HepG2 (cell line): ENCODE results near the gene PRSS21. TPM values are rescaled to one million over a fixed set of nuclear protein-coding genes. Genes with fewer than 3 reads are reported as not detected.

Experiments used
- ATAC-seq: fragments of 200-7000 bp; cut with Tn5 transposase; 3 replicates; pipeline ENCODE4 v1.9.1; 2020; ENCODE audit warnings: mild to moderate bottlenecking, moderate library complexity
- BruUV-seq: library from RNA; stranded (reverse); fragments of 400-500 nt; replicated peaks from 2 replicates; lab custom pipeline; 2021; lab: Mats Ljungman, UMichigan
- CTCF ChIA-PET: fragments of 300-600 bp; formaldehyde crosslinking; extraction: SDS; loops from one replicate; lab custom pipeline; 2021; ENCODE audit warnings: low total read pairs, inconsistent platforms, low intra/inter-chr PET ratio; lab: Yijun Ruan, JAX
- POLR2A ChIA-PET: fragments of 350-600 bp; sonication (Branson Sonifier 250); formaldehyde crosslinking; loops from one replicate; lab custom pipeline; 2020; ENCODE audit warnings: antibody characterized with exemption, inconsistent platforms; lab: Yijun Ruan, JAX
- DNase-seq: peaks from one replicate; pipeline ENCODE4 v3.0.0-alpha.2; 2015; ENCODE audit warnings: low spot score
- FAIRE-seq: peaks from 3 replicates; lab custom pipeline; 2011; peaks lifted over from hg19 to GRCh38; lab: Jason Lieb, UNC
- H2AFZ ChIP-seq: one replicate; pipeline ENCODE4 v1.6.1; 2011; ENCODE audit warnings: low read length, inconsistent platforms
- H3K27ac ChIP-seq: fragments of 300-600 bp; 3 replicates; pipeline ENCODE4 v1.8.0; 2011; ENCODE audit warnings: mixed run types, mild to moderate bottlenecking, mixed read lengths, low read length, inconsistent platforms; ENCODE audit not compliant: insufficient read depth; ENCODE audit errors: extremely low read length
- H3K27me3 ChIP-seq, 2 experiments: fragments of 200-600 bp in 1 of 2; 2 replicates in 1 of 2; 3 replicates in 1 of 2; pipeline versions ENCODE4 v1.6.0 to v1.8.0; 2011; ENCODE audit warnings: low read length in 2 of 2, mild to moderate bottlenecking in 2 of 2, moderate library complexity in 2 of 2, inconsistent platforms in 1 of 2; ENCODE audit not compliant: insufficient read depth in 2 of 2, control insufficient read depth in 1 of 2
- H3K36me3 ChIP-seq, 2 experiments: fragments of 200-600 bp in 1 of 2; replicated peaks in 1 of 2; 2 replicates in 1 of 2; 3 replicates in 1 of 2; pipeline versions ENCODE4 v1.5.1 to v1.8.0; 2011; ENCODE audit warnings: low read length in 2 of 2, inconsistent platforms in 1 of 2; ENCODE audit not compliant: insufficient read depth in 2 of 2, control insufficient read depth in 1 of 2
- H3K4me1 ChIP-seq: 2 replicates; pipeline ENCODE4 v1.5.1; 2012; ENCODE audit warnings: low read length, inconsistent platforms; ENCODE audit not compliant: insufficient read depth
- H3K4me2 ChIP-seq: 2 replicates; pipeline ENCODE4 v1.6.0; 2011; ENCODE audit warnings: low read depth, low read length, inconsistent platforms
- H3K4me3 ChIP-seq, 3 experiments: fragments of 200-600 bp in 1 of 3; sonication (generic), shearing (Covaris generic) in 1 of 3; replicated peaks in 1 of 3; 2 replicates each; pipeline ENCODE4 v1.5.1; 2011 to 2016; ENCODE audit warnings: low read length in 3 of 3, inconsistent platforms in 2 of 3, low read depth in 2 of 3, mild to moderate bottlenecking in 2 of 3, control low read depth in 1 of 3, mixed read lengths in 1 of 3; ENCODE audit not compliant: insufficient read depth in 1 of 3
- H3K79me2 ChIP-seq: one replicate; pipeline ENCODE4 v1.6.1; 2011; ENCODE audit warnings: low read length, inconsistent platforms; ENCODE audit not compliant: insufficient read depth
- H3K9ac ChIP-seq: 2 replicates; pipeline ENCODE4 v1.6.0; 2011; ENCODE audit warnings: mild to moderate bottlenecking, low read depth, low read length, inconsistent platforms; ENCODE audit not compliant: insufficient read depth
- H3K9me3 ChIP-seq: 2 replicates; pipeline ENCODE4 v1.5.1; 2012; ENCODE audit warnings: mild to moderate bottlenecking, low read length
- H4K20me1 ChIP-seq: 2 replicates; pipeline ENCODE4 v1.6.0; 2011; ENCODE audit warnings: inconsistent platforms, mild to moderate bottlenecking, low read length, moderate library complexity; ENCODE audit not compliant: insufficient read depth
- BCL3 ChIP-seq: sonication (generic); formaldehyde crosslinking; IDR thresholded peaks from 2 replicates; pipeline ENCODE4 v1.5.1; 2020; ENCODE audit warnings: mild to moderate bottlenecking, missing genetic modification reagents, moderate library complexity
- GLMP ChIP-seq: sonication (generic); formaldehyde crosslinking; IDR thresholded peaks from 2 replicates; pipeline ENCODE4 v1.9.0; 2021; ENCODE audit warnings: missing genetic modification reagents, mild to moderate bottlenecking, borderline replicate concordance
- HBP1 ChIP-seq: IDR thresholded peaks from 2 replicates; pipeline ENCODE4 v1.6.1; 2016; ENCODE audit warnings: low read depth, control low read depth
- HNRNPK ChIP-seq: fragments of 200-400 bp; formaldehyde crosslinking; IDR thresholded peaks from 2 replicates; pipeline ENCODE4 v1.6.1; 2018; ENCODE audit warnings: low read length, low read depth, moderate library complexity, mild to moderate bottlenecking; ENCODE audit not compliant: poor library complexity, severe bottlenecking
- MLLT10 ChIP-seq: sonication (generic); formaldehyde crosslinking; IDR thresholded peaks from 2 replicates; pipeline ENCODE4 v1.4.0; 2020; ENCODE audit warnings: missing genetic modification reagents
- POGZ ChIP-seq: sonication (generic); formaldehyde crosslinking; IDR thresholded peaks from 2 replicates; pipeline ENCODE4 v1.4.0; 2020; ENCODE audit warnings: mild to moderate bottlenecking, missing genetic modification reagents
- TFDP1 ChIP-seq: IDR thresholded peaks from 2 replicates; pipeline ENCODE4 v1.6.1; 2016; ENCODE audit warnings: missing compliant biosample characterization, missing genetic modification reagents, borderline replicate concordance
- WGBS: methylation state at CpG from one replicate; pipeline ENCODE4 v1.1.6; 2017; ENCODE audit warnings: low lambda C conversion rate; 5-methylcytosine and 5-hydroxymethylcytosine counted together
- in situ Hi-C: cut with HindIII; loops from 2 replicates; pipeline ENCODE4 v1.10.0; 2017; ENCODE audit warnings: low pct_unique_long_range_greater_than_20kb; ENCODE audit not compliant: extremely low pct_ligation_motif_present
- intact Hi-C: fragments of 100-400 bp; cut with micrococcal nuclease; formaldehyde crosslinking; loops from one replicate; pipeline ENCODE4 v1.10.0; 2022; ENCODE audit not compliant: unreplicated experiment
- polyA plus RNA-seq, 8 experiments: library from polyadenylated mRNA; depleted of rRNA in 3 of 8; stranded (reverse) in 7 of 8; unstranded in 1 of 8; fragments of >200 nt; fragmentation: Illumina TruSeq in 4 of 8; extraction: Trizol in 4 of 8; gene quantifications; 2 replicates each; pipeline versions ENCODE4 v1.2.1 to v1.2.3, GENCODE V29; 2011 to 2016; ENCODE audit warnings: low read depth in 4 of 8, missing spikeins in 1 of 8, mixed read lengths in 1 of 8; ENCODE audit not compliant: insufficient read depth in 1 of 8
- total RNA-seq, 5 experiments: library from RNA; depleted of rRNA; stranded (reverse); fragments of >200 nt; fragmentation: Illumina TruSeq; extraction: Trizol; gene quantifications; 2 replicates each; pipeline ENCODE4 v1.2.3, GENCODE V29; 2016; ENCODE audit warnings: low read depth in 1 of 5

PRSS21 gene
- total and polyA plus RNA-seq, 2 of the 13 experiments (the other 11 are each of a cell fraction or from before 2014, with no cell fraction given) = not detected

GRCh38 chr16:2787406-2787805 is 29.6 kb upstream of the PRSS21 start, which contains the start of gene PRSS33:
PRSS33 (minus strand) TSS chr16:2787560; CDS start chr16:2786547, 1,013 bp downstream.
- Histone ChIP-seq H3K4me3 (no peak within 1 kb of the TSS), H2AFZ (no peak within 1 kb of the TSS), H3K9ac (no peak within 1 kb of the TSS), H3K4me1 (peaks cover 18% of the 10 kb centered on the region), H3K27me3 (peaks cover 9 to 73% of the 10 kb centered on the region in 2 experiments; a peak in 4 of 5 replicates), H3K79me2 (no peaks in the 10 kb centered on the region), H3K4me2 (no peak within 1 kb of the TSS), H3K9me3 (no peaks in the 10 kb centered on the region), H4K20me1 (no peaks in the 10 kb centered on the region), H3K27ac (no peak within 1 kb of the TSS), H3K36me3 (no peaks in the 10 kb centered on the region)
- WGBS = 6% methylated on average over 10 of the region's 10 CpGs
- POLR2A ChIA-PET = interaction anchor here (1.2 kb wide), 1 partner anchor 10 kb away, joined by 3 read pairs; the partner anchor contains the start of gene ELOB
- FAIRE-seq (no peak), ATAC-seq (no peak), DNase-seq (no peak)
- intact Hi-C loops (no loop called here), in situ Hi-C loops (loop anchor here (5.0 kb wide), 1 partner anchor 40 kb away; no protein-coding TSS in a partner anchor)
- CTCF ChIA-PET = no interaction called here
- no TSS peak for BruUV-seq
- no peak for TF ChIP-seq MLLT10 (CRISPR knock-in tag)
- TF ChIP-seq HBP1 (CRISPR knock-in tag) = no peak
- TF ChIP-seq GLMP = no peak
- TF ChIP-seq TFDP1 (CRISPR knock-in tag) = no peak
- no peak for TF ChIP-seq POGZ (CRISPR knock-in tag)
- TF ChIP-seq HNRNPK = peak; percentile 55
- TF ChIP-seq BCL3 = no peak
